GM18867 (cell line): ENCODE data around the gene STAM.

Experiments used
- ATAC-seq: cut with Tn5 transposase; IDR thresholded peaks from one replicate; pipeline ENCODE4 v1.9.1; 2021; ENCODE audit warnings: mild to moderate bottlenecking, moderate library complexity; ENCODE audit not compliant: unreplicated experiment

STAM gene

GRCh38 chr10:17758200-17758599 is 114.2 kb downstream of the STAM start:
- ATAC-seq: no peak

GRCh38 chr10:17758896-17759295 is 114.9 kb downstream of the STAM start:
- ATAC-seq: no peak

GRCh38 chr10:17764142-17764541 is 120.2 kb downstream of the STAM start:
- ATAC-seq: no peak

GRCh38 chr10:17765602-17766001 is 121.7 kb downstream of the STAM start:
- ATAC-seq: no peak
